BJ (cell line): Measurements from ENCODE around the gene SPECC1L. TPM values are rescaled to one million over a fixed set of nuclear protein-coding genes. Genes with fewer than 3 reads are reported as not detected.

Source experiments
- CTCF ChIA-PET: fragments of 350-600 bp; formaldehyde crosslinking; extraction: SDS; loops from one replicate; lab custom pipeline; 2021; ENCODE audit warnings: antibody characterized with exemption, inconsistent platforms; lab: Yijun Ruan, JAX
- POLR2A ChIA-PET: fragments of 300-600 bp; sonication (Branson Sonifier 250); formaldehyde crosslinking; extraction: SDS; loops from one replicate; lab custom pipeline; 2021; ENCODE audit warnings: antibody characterized with exemption; lab: Charles Lee
- DNase-seq: peaks from one replicate; pipeline ENCODE4 v3.0.0-alpha.2; 2011; ENCODE audit warnings: low read depth
- H3K27me3 ChIP-seq: 2 replicates; pipeline ENCODE4 v1.6.0; 2011; ENCODE audit warnings: low read length; ENCODE audit not compliant: control insufficient read depth, insufficient read depth
- H3K36me3 ChIP-seq: 2 replicates; pipeline ENCODE4 v1.5.1; 2011; ENCODE audit warnings: low read length; ENCODE audit not compliant: control insufficient read depth, insufficient read depth
- H3K4me3 ChIP-seq: 2 replicates; pipeline ENCODE4 v1.5.1; 2011; ENCODE audit warnings: low read depth, mild to moderate bottlenecking, control low read depth, low read length
- polyA plus RNA-seq: library from polyadenylated mRNA; depleted of rRNA; stranded (reverse); fragments of >200 nt; gene quantifications from 2 replicates; pipeline ENCODE4 v1.2.3, GENCODE V29; 2011
- TF ChIP-seq, protein P1 (sequence below): IDR thresholded peaks from 2 replicates; pipeline ENCODE4 v1.5.1; 2011; ENCODE audit warnings: low read depth, mild to moderate bottlenecking, control low read depth, inconsistent platforms, low read length, moderate library complexity; ENCODE audit not compliant: insufficient read depth

SPECC1L gene
- polyA plus RNA-seq, 1 experiment: 35.1 TPM

DNA sequence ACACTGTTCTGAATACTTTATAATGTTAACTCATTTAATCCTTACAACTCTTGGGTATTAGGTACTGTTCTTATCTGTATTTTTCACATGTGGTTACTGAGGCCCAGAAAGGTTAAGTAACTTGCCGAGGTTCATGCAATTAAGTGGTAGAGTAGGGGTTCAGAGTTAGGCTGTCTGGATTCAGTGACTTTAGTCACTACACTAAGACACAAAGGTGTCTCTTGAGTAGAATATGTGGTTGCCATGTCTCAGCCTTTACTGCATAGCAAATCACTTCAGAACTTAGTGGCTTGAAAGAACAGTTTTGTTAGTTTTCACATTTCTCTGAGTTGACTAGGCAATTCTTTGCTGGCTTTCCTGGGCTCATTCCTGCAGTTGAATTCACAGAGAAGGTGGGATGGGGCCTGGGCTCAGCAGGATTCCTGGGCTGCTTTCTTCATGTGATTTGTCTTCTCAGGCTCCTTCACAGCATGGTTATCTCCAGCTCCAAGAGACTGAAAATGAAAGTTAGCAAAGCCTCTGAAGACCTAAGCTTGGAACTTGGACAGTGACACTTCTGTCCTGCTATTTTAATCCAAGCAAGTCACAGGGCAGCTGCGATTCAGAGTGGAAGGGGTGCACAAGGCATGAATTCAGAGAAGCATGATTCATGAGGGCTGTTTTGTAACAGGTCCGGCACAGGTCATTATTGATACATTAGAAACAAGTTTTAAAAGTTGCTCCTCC lies 68.3 kb downstream of the SPECC1L start:
- TF ChIP-seq, protein P1, sequence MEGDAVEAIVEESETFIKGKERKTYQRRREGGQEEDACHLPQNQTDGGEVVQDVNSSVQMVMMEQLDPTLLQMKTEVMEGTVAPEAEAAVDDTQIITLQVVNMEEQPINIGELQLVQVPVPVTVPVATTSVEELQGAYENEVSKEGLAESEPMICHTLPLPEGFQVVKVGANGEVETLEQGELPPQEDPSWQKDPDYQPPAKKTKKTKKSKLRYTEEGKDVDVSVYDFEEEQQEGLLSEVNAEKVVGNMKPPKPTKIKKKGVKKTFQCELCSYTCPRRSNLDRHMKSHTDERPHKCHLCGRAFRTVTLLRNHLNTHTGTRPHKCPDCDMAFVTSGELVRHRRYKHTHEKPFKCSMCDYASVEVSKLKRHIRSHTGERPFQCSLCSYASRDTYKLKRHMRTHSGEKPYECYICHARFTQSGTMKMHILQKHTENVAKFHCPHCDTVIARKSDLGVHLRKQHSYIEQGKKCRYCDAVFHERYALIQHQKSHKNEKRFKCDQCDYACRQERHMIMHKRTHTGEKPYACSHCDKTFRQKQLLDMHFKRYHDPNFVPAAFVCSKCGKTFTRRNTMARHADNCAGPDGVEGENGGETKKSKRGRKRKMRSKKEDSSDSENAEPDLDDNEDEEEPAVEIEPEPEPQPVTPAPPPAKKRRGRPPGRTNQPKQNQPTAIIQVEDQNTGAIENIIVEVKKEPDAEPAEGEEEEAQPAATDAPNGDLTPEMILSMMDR: no peak
- H3K36me3 ChIP-seq: peaks cover 11% of the 10 kb centered on the region
- no peak for DNase-seq
- H3K4me3 ChIP-seq: no peak overlapping the region
- H3K27me3 ChIP-seq: no peaks in the 10 kb centered on the region
- POLR2A ChIA-PET: no interaction called here
- CTCF ChIA-PET: no interaction called here

DNA sequence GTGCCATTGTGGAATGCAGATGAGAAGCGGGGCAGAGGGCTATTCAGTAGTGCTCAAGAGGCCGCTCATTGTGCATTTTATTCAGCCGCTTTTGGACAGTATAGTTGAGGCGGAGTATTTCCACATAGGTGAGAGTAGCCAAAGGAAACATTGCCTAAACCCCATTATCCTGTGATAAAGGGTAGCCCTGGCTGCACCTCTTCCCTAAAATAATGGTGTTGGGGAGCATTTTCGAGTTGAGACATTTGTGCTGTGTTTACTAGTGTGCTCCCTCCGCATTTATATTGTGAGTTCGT lies 68.8 kb downstream of the SPECC1L start:
- Histone ChIP-seq H3K4me3 (no peak overlapping the region), H3K36me3 (peaks cover 11% of the 10 kb centered on the region), H3K27me3 (no peaks in the 10 kb centered on the region)
- ChIA-PET CTCF (no interaction called here), POLR2A (no interaction called here)
- TF ChIP-seq, protein P1: no peak
- no peak for DNase-seq

DNA sequence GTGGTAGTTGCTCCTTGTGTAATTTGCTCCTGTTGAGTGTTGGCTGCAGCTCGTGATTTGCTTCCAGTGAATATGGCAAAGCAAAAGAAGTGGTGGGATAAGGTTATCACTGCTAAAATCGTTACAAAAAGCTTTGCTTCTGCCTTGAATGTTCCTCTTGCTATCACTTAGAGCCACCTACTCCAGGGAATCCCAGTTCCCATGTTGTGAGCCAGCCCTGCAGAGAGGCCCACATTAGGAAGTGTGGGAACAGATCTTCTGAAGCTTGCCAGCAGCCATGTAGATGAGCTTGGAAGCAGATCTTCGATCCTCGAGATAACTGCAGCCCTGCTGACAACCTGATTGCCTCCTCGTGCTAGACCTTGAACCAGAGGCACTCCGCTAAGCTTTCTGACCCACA lies 71.0 kb downstream of the SPECC1L start:
- CTCF ChIA-PET: interaction anchor here (0.9 kb wide), 1 partner anchor 11 kb away, joined by 3 read pairs; no protein-coding TSS in a partner anchor
- H3K27me3 ChIP-seq: no peaks in the 10 kb centered on the region
- H3K36me3 ChIP-seq: peaks cover 8% of the 10 kb centered on the region
- POLR2A ChIA-PET: no interaction called here
- DNase-seq: no peak
- TF ChIP-seq, protein P1: no peak
- no peak overlapping the region for H3K4me3 ChIP-seq

DNA sequence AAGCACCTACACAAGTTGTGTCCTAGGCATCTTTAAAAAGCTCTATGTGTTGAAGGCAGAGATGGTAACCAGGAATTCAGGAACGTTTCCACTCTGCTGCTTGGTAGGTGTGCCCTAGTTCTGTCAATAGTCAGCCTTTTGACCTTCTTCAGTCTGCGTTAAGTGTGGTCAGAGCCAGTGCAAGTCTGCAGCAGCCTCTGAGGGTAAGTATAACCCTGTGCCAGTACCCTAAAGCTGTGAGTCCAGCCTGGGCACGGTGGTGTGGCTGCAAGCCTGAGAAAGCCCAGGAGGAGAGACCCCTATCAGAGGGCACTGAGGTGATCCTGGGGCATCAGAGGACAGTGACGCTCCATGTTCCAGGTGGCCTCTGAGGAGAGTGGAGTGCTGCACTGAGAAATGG lies 80.0 kb downstream of the SPECC1L start:
- H3K4me3 ChIP-seq: no peak overlapping the region
- peaks cover 11% of the 10 kb centered on the region for H3K36me3 ChIP-seq
- ChIA-PET POLR2A (no interaction called here), CTCF (no interaction called here)
- no peaks in the 10 kb centered on the region for H3K27me3 ChIP-seq
- TF ChIP-seq, protein P1: no peak
- no peak for DNase-seq

DNA sequence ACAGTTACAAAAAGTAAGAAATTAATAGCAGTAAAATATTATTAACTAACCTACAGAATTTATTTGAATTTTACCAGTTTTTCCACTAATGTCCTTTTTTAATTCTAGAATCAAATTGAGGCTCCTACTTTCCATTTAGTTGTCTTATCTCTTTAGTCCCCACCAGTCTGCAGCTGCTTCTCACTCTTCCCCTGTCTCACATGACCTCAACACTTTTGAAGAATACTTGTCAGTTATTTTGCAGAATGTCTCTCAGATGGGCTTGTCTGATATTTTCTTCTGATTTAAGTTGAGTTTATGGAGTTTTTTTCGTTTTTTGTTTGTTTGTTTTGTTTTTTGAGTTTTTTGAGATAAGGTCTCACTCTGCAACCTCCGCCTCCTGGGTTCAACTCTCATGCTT lies 82.5 kb downstream of the SPECC1L start:
- TF ChIP-seq, protein P1: no peak
- no peaks in the 10 kb centered on the region for H3K27me3 ChIP-seq
- CTCF ChIA-PET: interaction anchor here (1.3 kb wide), 1 partner anchor 9 kb away, joined by 3 read pairs; no protein-coding TSS in a partner anchor
- no peak overlapping the region for H3K4me3 ChIP-seq
- DNase-seq: no peak
- POLR2A ChIA-PET: no interaction called here
- H3K36me3 ChIP-seq: peaks cover 11% of the 10 kb centered on the region
